ENCODE results near the gene CD81. TPM values are rescaled to one million over a fixed set of nuclear protein-coding genes. Genes with fewer than 3 reads are reported as not detected.

CD81 gene
- total RNA-seq, 1 donor from 2014 or later, result 801 TPM

DNA sequence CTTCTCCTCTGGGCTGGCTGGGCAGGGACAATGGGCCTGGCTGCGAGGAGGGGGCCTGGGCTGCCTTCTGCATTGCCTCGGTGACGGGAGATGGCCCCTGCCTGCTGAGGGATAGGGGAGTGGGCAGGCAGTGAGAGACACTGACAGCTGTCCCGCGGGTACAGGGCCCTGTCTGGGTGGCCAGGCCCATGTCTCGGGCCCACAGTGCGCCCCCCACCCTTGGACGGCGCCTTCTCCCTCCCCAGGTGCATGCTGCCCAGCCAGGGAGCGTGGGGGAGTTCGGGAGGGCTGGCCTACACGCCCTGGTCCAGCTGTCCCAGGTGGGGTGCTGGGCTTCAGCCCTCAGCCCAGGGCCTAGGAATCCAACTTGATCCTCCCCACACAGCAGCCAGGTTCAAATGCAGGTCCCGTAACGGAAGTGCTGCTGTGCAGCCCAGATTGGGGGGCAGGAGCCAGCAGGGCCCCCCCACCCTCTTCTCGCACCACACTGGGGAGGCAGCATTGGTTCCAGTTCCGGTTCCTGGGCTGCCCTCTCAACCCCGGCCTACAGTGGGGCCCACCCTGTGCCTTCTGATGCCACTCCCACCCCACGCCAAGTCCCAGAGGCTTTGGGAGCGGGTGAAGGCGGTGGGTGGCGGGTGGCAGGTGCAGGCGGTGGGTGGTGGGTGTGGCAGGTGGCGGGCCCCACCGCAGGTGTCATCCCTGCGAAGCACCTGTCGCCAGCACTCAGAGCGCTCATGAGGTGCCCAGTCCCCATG is 16.2 kb downstream of the CD81 start:
- intact Hi-C loops (cut with DNase I), result no loop called here
- Histone ChIP-seq H3K36me3 (peaks cover 57 to 69% of the 10 kb centered on the region in 2 donors), H3K4me3 (no peak overlapping the region), H3K27me3 (no peaks in the 10 kb centered on the region), H3K9me3 (no peaks in the 10 kb centered on the region), H3K4me1 (peaks cover 5 to 29% of the 10 kb centered on the region in 2 donors), H3K27ac (peak overlapping the region in 1 of 2 donors; percentile 76)
- DNase-seq (ENCODE audit: low spot score in 2 of 2), result no peak
- TF ChIP-seq, protein P1, sequence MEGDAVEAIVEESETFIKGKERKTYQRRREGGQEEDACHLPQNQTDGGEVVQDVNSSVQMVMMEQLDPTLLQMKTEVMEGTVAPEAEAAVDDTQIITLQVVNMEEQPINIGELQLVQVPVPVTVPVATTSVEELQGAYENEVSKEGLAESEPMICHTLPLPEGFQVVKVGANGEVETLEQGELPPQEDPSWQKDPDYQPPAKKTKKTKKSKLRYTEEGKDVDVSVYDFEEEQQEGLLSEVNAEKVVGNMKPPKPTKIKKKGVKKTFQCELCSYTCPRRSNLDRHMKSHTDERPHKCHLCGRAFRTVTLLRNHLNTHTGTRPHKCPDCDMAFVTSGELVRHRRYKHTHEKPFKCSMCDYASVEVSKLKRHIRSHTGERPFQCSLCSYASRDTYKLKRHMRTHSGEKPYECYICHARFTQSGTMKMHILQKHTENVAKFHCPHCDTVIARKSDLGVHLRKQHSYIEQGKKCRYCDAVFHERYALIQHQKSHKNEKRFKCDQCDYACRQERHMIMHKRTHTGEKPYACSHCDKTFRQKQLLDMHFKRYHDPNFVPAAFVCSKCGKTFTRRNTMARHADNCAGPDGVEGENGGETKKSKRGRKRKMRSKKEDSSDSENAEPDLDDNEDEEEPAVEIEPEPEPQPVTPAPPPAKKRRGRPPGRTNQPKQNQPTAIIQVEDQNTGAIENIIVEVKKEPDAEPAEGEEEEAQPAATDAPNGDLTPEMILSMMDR (IDR thresholded peaks at IDR 0.05), result no peak

DNA sequence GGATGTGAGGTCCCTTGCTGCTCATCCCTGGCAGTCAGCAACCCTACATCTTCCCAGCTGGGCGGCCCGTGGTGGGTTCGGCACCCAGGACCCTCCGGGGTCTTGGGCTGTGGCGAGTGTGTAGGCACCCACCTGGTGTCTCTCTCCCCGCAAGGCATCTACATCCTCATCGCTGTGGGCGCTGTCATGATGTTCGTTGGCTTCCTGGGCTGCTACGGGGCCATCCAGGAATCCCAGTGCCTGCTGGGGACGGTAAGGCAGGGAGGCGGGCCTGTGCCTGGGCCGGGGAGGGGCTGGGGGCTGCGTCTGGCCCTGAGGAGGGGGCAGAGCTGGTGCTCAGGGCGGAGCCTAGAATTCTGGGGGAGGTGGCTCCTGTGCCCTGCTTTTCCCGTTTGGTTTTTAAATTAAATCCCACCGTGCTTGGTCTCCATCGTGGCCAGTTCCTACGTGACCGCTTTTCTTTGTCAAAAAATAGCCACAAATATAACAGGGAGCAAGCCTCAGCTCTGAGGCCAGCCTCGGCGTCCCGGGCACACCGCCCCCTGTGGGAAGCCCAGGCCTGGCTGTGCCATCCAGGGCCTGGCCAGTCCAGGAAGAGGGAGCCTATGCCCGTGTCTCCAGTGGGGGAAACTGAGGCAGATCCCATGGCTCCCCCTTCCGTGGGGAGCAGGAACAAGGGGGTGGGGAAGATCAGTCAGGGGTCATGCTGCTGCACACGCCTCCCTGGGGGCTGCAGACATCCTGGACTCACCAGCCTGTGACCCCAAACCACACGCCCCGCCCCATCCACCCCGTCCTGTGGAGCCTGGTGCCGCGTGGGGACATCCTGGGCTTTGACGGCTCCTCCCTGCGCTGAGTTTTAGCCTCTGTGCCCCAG is 17.1 kb downstream of the CD81 start:
- Histone ChIP-seq H3K27ac (peak overlapping the region in 1 of 2 donors; percentile 24), H3K27me3 (no peaks in the 10 kb centered on the region), H3K4me3 (no peak overlapping the region), H3K36me3 (peaks cover 60 to 72% of the 10 kb centered on the region in 2 donors), H3K9me3 (no peaks in the 10 kb centered on the region), H3K4me1 (peaks cover 11 to 20% of the 10 kb centered on the region in 2 donors)
- TF ChIP-seq, protein P1 (IDR thresholded peaks at IDR 0.05), result no peak
- no peak for DNase-seq (ENCODE audit: low spot score in 2 of 2)
- intact Hi-C loops (cut with DNase I), result no loop called here

DNA sequence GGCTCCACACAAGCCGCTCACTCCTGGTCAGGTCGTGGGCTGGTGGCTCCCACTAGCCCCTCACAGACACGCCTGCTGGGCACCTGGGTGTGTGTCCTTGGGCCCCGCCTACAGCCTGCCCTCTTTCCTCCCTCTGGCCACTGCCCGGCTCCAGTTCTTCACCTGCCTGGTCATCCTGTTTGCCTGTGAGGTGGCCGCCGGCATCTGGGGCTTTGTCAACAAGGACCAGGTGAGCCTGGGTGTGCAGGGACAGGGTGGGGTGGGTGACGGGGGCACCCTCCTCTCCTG is 17.7 kb downstream of the CD81 start:
- Histone ChIP-seq H3K36me3 (peaks cover 60 to 72% of the 10 kb centered on the region in 2 donors), H3K27me3 (no peaks in the 10 kb centered on the region), H3K27ac (peak overlapping the region in 1 of 2 donors; percentile 24), H3K4me1 (peaks cover 17 to 20% of the 10 kb centered on the region in 2 donors), H3K4me3 (no peak overlapping the region), H3K9me3 (no peaks in the 10 kb centered on the region)
- TF ChIP-seq, protein P1 (IDR thresholded peaks at IDR 0.05), result no peak
- intact Hi-C loops (cut with DNase I), result no loop called here
- no peak for DNase-seq (ENCODE audit: low spot score in 2 of 2)

DNA sequence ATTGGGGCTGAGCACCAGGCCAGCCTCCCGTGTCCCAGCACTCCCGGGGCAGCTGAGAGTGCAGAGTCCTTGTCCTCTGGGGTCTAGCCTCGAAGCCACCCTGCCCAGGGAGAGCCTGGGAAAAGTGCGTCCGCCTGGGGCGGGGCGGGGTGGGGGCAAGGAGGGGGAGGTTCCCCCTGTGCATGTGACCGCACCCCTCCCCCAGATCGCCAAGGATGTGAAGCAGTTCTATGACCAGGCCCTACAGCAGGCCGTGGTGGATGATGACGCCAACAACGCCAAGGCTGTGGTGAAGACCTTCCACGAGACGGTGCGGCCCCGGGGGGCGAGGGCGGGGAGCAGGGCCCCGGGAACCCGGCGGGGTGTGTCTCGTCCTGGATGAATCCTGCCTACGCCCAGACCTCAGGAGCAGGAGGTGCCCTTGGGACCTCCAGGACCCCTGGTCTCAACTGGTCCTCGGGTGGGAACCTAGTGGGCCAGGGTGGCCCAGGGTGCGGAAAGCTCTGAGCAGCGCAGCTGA is 18.2 kb downstream of the CD81 start:
- H3K27ac ChIP-seq, result no peak overlapping the region
- intact Hi-C loops (cut with DNase I), result no loop called here
- H3K27me3 ChIP-seq, result no peaks in the 10 kb centered on the region
- H3K4me3 ChIP-seq, result no peak overlapping the region
- H3K9me3 ChIP-seq, result no peaks in the 10 kb centered on the region
- no peak for DNase-seq (ENCODE audit: low spot score in 2 of 2)
- TF ChIP-seq, protein P1 (IDR thresholded peaks at IDR 0.05), result no peak
- peaks cover 16% of the 10 kb centered on the region in 2 donors for H3K4me1 ChIP-seq
- peaks cover 60 to 72% of the 10 kb centered on the region in 2 donors for H3K36me3 ChIP-seq

DNA sequence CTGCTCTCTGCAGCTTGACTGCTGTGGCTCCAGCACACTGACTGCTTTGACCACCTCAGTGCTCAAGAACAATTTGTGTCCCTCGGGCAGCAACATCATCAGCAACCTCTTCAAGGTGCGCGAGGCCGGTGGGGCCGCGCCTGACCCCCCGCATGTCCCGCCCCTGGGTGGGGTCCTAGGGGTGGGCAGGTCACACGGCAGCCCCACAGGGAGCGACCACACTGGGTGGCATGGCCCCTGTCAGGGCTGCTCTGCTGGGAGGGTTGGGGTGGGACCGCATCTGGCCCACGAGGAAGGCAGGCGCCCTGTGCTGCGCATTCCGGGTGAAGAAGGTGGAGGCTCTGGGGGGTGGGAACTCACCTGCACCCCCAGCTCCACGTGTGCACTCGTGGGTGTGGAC is 18.7 kb downstream of the CD81 start:
- no peak overlapping the region for H3K27ac ChIP-seq
- no peaks in the 10 kb centered on the region for H3K9me3 ChIP-seq
- intact Hi-C loops (cut with DNase I), result no loop called here
- H3K36me3 ChIP-seq, result peaks cover 60 to 72% of the 10 kb centered on the region in 2 donors
- no peak for DNase-seq (ENCODE audit: low spot score in 2 of 2)
- no peaks in the 10 kb centered on the region for H3K27me3 ChIP-seq
- no peak overlapping the region for H3K4me3 ChIP-seq
- TF ChIP-seq, protein P1 (IDR thresholded peaks at IDR 0.05), result no peak
- peaks cover 10 to 12% of the 10 kb centered on the region in 2 donors for H3K4me1 ChIP-seq
